Keratinocyte (primary cell): ENCODE data around the gene GPNMB.

ENCODE experiments used
- CTCF ChIP-seq, 3 experiments: IDR thresholded peaks in 1 of 3; conservative IDR thresholded peaks in 1 of 3; optimal IDR thresholded peaks in 1 of 3; 2 replicates in 2 of 3; 3 replicates in 1 of 3; pipeline versions ENCODE3 to v1.5.1; 2011; ENCODE audit warnings: low read length in 3 of 3, mild to moderate bottlenecking in 3 of 3, moderate library complexity in 2 of 3, control low read depth in 1 of 3, inconsistent platforms in 1 of 3; ENCODE audit not compliant: insufficient read depth in 2 of 3; ENCODE audit errors: extremely low read depth in 1 of 3
- EZH2 ChIP-seq: IDR thresholded peaks from one replicate; pipeline ENCODE4 v1.6.1; 2012; ENCODE audit warnings: inconsistent platforms, mild to moderate bottlenecking, low read length, moderate library complexity

GRCh38 chr7:23285657-23286646 is 39.4 kb downstream of the GPNMB start:
- TF ChIP-seq CTCF (optimal IDR thresholded peaks at IDR 0.05 in 1 of 3, IDR thresholded peaks at IDR 0.05 in 1 of 3, conservative IDR thresholded peaks at IDR 0.05 in 1 of 3; ENCODE audit: extremely low read depth in 1 of 3, insufficient read depth in 2 of 3, low read length in 3 of 3) (no peak), EZH2 (no peak)
